Measurements from ENCODE around the gene USP31.
A peak's percentile ranks its signal among the peaks of the same experiment; 100 is the strongest.

The USP31 gene

GRCh38 chr16:23149267-23149992, at the start of gene USP31:
Gene USP31, minus strand, starts transcription at chr16:23149452. Its CDS starts 182 bp downstream, at chr16:23149270.
- intact Hi-C loops (cut with micrococcal nuclease) = no loop called here
- H3K27ac Mint-ChIP-seq = peak within 1 kb of the TSS; percentile 80
- H3K4me3 Mint-ChIP-seq = peak within 1 kb of the TSS; percentile 92
- H3K27me3 Mint-ChIP-seq = peaks cover 26% of the 10 kb centered on the region
- H3K4me1 Mint-ChIP-seq (ENCODE audit: low read depth) = peaks cover 32% of the 10 kb centered on the region
- no peaks in the 10 kb centered on the region for H3K9me3 Mint-ChIP-seq
- peaks cover 7% of the 10 kb centered on the region for H3K36me3 Mint-ChIP-seq (ENCODE audit: low read depth)

GRCh38 chr16:23196539-23196938, 47.3 kb upstream of the USP31 start:
- Mint-ChIP-seq H3K4me3 (no peak overlapping the region), H3K27me3 (peaks cover 6% of the 10 kb centered on the region), H3K36me3 (ENCODE audit: low read depth) (no peaks in the 10 kb centered on the region), H3K27ac (no peak overlapping the region), H3K9me3 (no peaks in the 10 kb centered on the region), H3K4me1 (ENCODE audit: low read depth) (no peaks in the 10 kb centered on the region)
- intact Hi-C loops (cut with micrococcal nuclease) = no loop called here

- Mint-ChIP-seq H3K27me3 (peaks cover 5% of the 10 kb centered on the region), H3K4me3 (no peak overlapping the region), H3K36me3 (ENCODE audit: low read depth) (no peaks in the 10 kb centered on the region), H3K27ac (no peak overlapping the region), H3K4me1 (ENCODE audit: low read depth) (no peaks in the 10 kb centered on the region), H3K9me3 (no peaks in the 10 kb centered on the region)
- intact Hi-C loops (cut with micrococcal nuclease) = no loop called here
Measured at GRCh38 chr16:23195366-23195978, 46.2 kb upstream of the USP31 start.

- no peak overlapping the region for H3K4me3 Mint-ChIP-seq
- no peaks in the 10 kb centered on the region for H3K4me1 Mint-ChIP-seq (ENCODE audit: low read depth)
- H3K27me3 Mint-ChIP-seq = peaks cover 5% of the 10 kb centered on the region
- no peaks in the 10 kb centered on the region for H3K9me3 Mint-ChIP-seq
- H3K36me3 Mint-ChIP-seq (ENCODE audit: low read depth) = no peaks in the 10 kb centered on the region
- H3K27ac Mint-ChIP-seq = no peak overlapping the region
- intact Hi-C loops (cut with micrococcal nuclease) = no loop called here
Measured at GRCh38 chr16:23194497-23195221, 45.4 kb upstream of the USP31 start.

- no peak overlapping the region for H3K27ac Mint-ChIP-seq
- H3K4me3 Mint-ChIP-seq = no peak overlapping the region
- H3K27me3 Mint-ChIP-seq = peaks cover 36% of the 10 kb centered on the region
- no peaks in the 10 kb centered on the region for H3K9me3 Mint-ChIP-seq
- no peaks in the 10 kb centered on the region for H3K36me3 Mint-ChIP-seq (ENCODE audit: low read depth)
- intact Hi-C loops (cut with micrococcal nuclease) = no loop called here
- H3K4me1 Mint-ChIP-seq (ENCODE audit: low read depth) = no peaks in the 10 kb centered on the region
Measured at GRCh38 chr16:23188911-23189310, 39.7 kb upstream of the USP31 start.

- no peaks in the 10 kb centered on the region for H3K36me3 Mint-ChIP-seq (ENCODE audit: low read depth)
- H3K27me3 Mint-ChIP-seq = peaks cover 46% of the 10 kb centered on the region
- H3K4me1 Mint-ChIP-seq (ENCODE audit: low read depth) = peaks cover under 1% of the 10 kb centered on the region
- no peaks in the 10 kb centered on the region for H3K9me3 Mint-ChIP-seq
- H3K4me3 Mint-ChIP-seq = no peak overlapping the region
- intact Hi-C loops (cut with micrococcal nuclease) = no loop called here
- no peak overlapping the region for H3K27ac Mint-ChIP-seq
Measured at GRCh38 chr16:23187341-23187740, 38.1 kb upstream of the USP31 start.

GRCh38 chr16:23186171-23186570, 36.9 kb upstream of the USP31 start:
- no peak overlapping the region for H3K27ac Mint-ChIP-seq
- no peak overlapping the region for H3K4me3 Mint-ChIP-seq
- H3K27me3 Mint-ChIP-seq = peaks cover 57% of the 10 kb centered on the region
- H3K9me3 Mint-ChIP-seq = no peaks in the 10 kb centered on the region
- H3K36me3 Mint-ChIP-seq (ENCODE audit: low read depth) = no peaks in the 10 kb centered on the region
- peaks cover 7% of the 10 kb centered on the region for H3K4me1 Mint-ChIP-seq (ENCODE audit: low read depth)
- intact Hi-C loops (cut with micrococcal nuclease) = no loop called here

- peaks cover 7% of the 10 kb centered on the region for H3K4me1 Mint-ChIP-seq (ENCODE audit: low read depth)
- intact Hi-C loops (cut with micrococcal nuclease) = no loop called here
- H3K27me3 Mint-ChIP-seq = peaks cover 58% of the 10 kb centered on the region
- no peak overlapping the region for H3K27ac Mint-ChIP-seq
- H3K9me3 Mint-ChIP-seq = no peaks in the 10 kb centered on the region
- H3K4me3 Mint-ChIP-seq = no peak overlapping the region
- H3K36me3 Mint-ChIP-seq (ENCODE audit: low read depth) = no peaks in the 10 kb centered on the region
Measured at GRCh38 chr16:23185656-23186055, 36.4 kb upstream of the USP31 start.

GRCh38 chr16:23183543-23183862, 34.3 kb upstream of the USP31 start:
- intact Hi-C loops (cut with micrococcal nuclease) = no loop called here
- Mint-ChIP-seq H3K27ac (no peak overlapping the region), H3K36me3 (ENCODE audit: low read depth) (no peaks in the 10 kb centered on the region), H3K9me3 (no peaks in the 10 kb centered on the region), H3K4me3 (no peak overlapping the region), H3K4me1 (ENCODE audit: low read depth) (peaks cover 7% of the 10 kb centered on the region), H3K27me3 (peaks cover 64% of the 10 kb centered on the region)

- intact Hi-C loops (cut with micrococcal nuclease) = loop anchor here (1.0 kb wide), 1 partner anchor 251 kb away; no protein-coding TSS in a partner anchor
- Mint-ChIP-seq H3K4me1 (ENCODE audit: low read depth) (peaks cover 7% of the 10 kb centered on the region), H3K27ac (no peak within 1 kb of the TSS), H3K4me3 (no peak within 1 kb of the TSS), H3K36me3 (ENCODE audit: low read depth) (no peaks in the 10 kb centered on the region), H3K27me3 (peaks cover 66% of the 10 kb centered on the region), H3K9me3 (no peaks in the 10 kb centered on the region)
Measured at GRCh38 chr16:23182679-23183542, 33.7 kb upstream of the USP31 start, which contains the start of gene SCNN1G. Gene SCNN1G, plus strand, starts transcription at chr16:23182745. Its CDS starts 3,527 bp downstream, at chr16:23186272.

- H3K36me3 Mint-ChIP-seq (ENCODE audit: low read depth) = no peaks in the 10 kb centered on the region
- no peak overlapping the region for H3K27ac Mint-ChIP-seq
- intact Hi-C loops (cut with micrococcal nuclease) = loop anchor here (1.0 kb wide), 1 partner anchor 252 kb away; no protein-coding TSS in a partner anchor
- no peak overlapping the region for H3K4me3 Mint-ChIP-seq
- peaks cover 61% of the 10 kb centered on the region for H3K27me3 Mint-ChIP-seq
- H3K9me3 Mint-ChIP-seq = no peaks in the 10 kb centered on the region
- H3K4me1 Mint-ChIP-seq (ENCODE audit: low read depth) = peaks cover 7% of the 10 kb centered on the region
Measured at GRCh38 chr16:23182206-23182678, 33.0 kb upstream of the USP31 start.

- intact Hi-C loops (cut with micrococcal nuclease) = no loop called here
- Mint-ChIP-seq H3K27ac (no peak overlapping the region), H3K9me3 (no peaks in the 10 kb centered on the region), H3K4me3 (no peak overlapping the region), H3K27me3 (peaks cover 58% of the 10 kb centered on the region), H3K4me1 (ENCODE audit: low read depth) (peaks cover 7% of the 10 kb centered on the region), H3K36me3 (ENCODE audit: low read depth) (no peaks in the 10 kb centered on the region)
Measured at GRCh38 chr16:23181506-23181905, 32.3 kb upstream of the USP31 start.

- no peak overlapping the region for H3K4me3 Mint-ChIP-seq
- peaks cover 19% of the 10 kb centered on the region for H3K27me3 Mint-ChIP-seq
Measured at GRCh38 chr16:23175651-23176050, 26.4 kb upstream of the USP31 start.

More at GRCh38 chr16:23175651-23176050, 26.4 kb upstream of the USP31 start:
- H3K27ac Mint-ChIP-seq = no peak overlapping the region
- intact Hi-C loops (cut with micrococcal nuclease) = no loop called here
- H3K9me3 Mint-ChIP-seq = no peaks in the 10 kb centered on the region
- H3K4me1 Mint-ChIP-seq (ENCODE audit: low read depth) = peaks cover 9% of the 10 kb centered on the region
- no peaks in the 10 kb centered on the region for H3K36me3 Mint-ChIP-seq (ENCODE audit: low read depth)

Data from dendritic cell treated with granulocyte-macrophage colony-stimulating factor and Interleukin-4, amounts not matched to agents 40 ng/mL and 50 ng/mL, for 4 days (primary cell).